ENCODE data around the gene CTBP1. TPM values are rescaled to one million over a fixed set of nuclear protein-coding genes. Genes with fewer than 3 reads are reported as not detected.

Gene CTBP1
- 259 and 290 TPM in 2 replicates for total RNA-seq

GRCh38 chr4:1248245-1249147, at the start of gene CTBP1:
Gene CTBP1, minus strand, starts transcription at chr4:1249130. Its CDS starts 7,799 bp downstream, at chr4:1241331.

GRCh38 chr4:1289207-1290164, 40.6 kb upstream of the CTBP1 start, which contains the start of gene MAEA:
Gene MAEA, plus strand, starts transcription at chr4:1289891. Its CDS starts 23 bp downstream, at chr4:1289914.

GRCh38 chr4:1172228-1172851, 76.6 kb downstream of the CTBP1 start, which contains the start of gene SPON2:
Gene SPON2, minus strand, starts transcription at chr4:1172583.

Other genes with a start within 250 kb of the CTBP1 start
- 19.5 and 25.8 TPM in 2 replicates for gene FGFRL1, start 237.5 kb downstream of the CTBP1 start, total RNA-seq
- 0.48 and 5.9 TPM in 2 replicates for gene RNF212, start 135.6 kb downstream of the CTBP1 start, total RNA-seq
- gene SPON2, start 76.5 kb downstream of the CTBP1 start, total RNA-seq, result 0.65 and 1.3 TPM in 2 replicates
- 62.4 and 64.1 TPM in 2 replicates for gene MAEA, start 40.8 kb upstream of the CTBP1 start, total RNA-seq
- gene UVSSA, start 98.1 kb upstream of the CTBP1 start, total RNA-seq, result 8.2 and 8.8 TPM in 2 replicates
- gene NKX1-1, start 157.3 kb upstream of the CTBP1 start, total RNA-seq, result not detected in 2 replicates

Data from vein endothelial cell (primary cell).